Measurements from ENCODE around the gene TSPAN33.
"Not testable (repeated sequence)": the region's sequence is repeated elsewhere in the genome, so short reads cannot be mapped to it uniquely, and the experiment has no call there.

TSPAN33 gene

GRCh38 chr7:129173861-129174260, 29.4 kb downstream of the TSPAN33 start:
- DNase-seq: not testable (repeated sequence)

- DNase-seq: no peak
Measured at GRCh38 chr7:129176916-129177710, 32.6 kb downstream of the TSPAN33 start.

- no peak for DNase-seq
Measured at GRCh38 chr7:129184981-129185670, 40.6 kb downstream of the TSPAN33 start.

- no peak for DNase-seq
Measured at GRCh38 chr7:129186749-129187260, 42.3 kb downstream of the TSPAN33 start.

GRCh38 chr7:129187681-129188371, 43.3 kb downstream of the TSPAN33 start:
- DNase-seq: no peak

GRCh38 chr7:129188372-129188891, 43.9 kb downstream of the TSPAN33 start, which contains the start of gene SMO:
Gene SMO, plus strand, starts transcription at chr7:129188633. Its CDS starts 519 bp downstream, at chr7:129189152.
- DNase-seq: peak; percentile 34

- no peak for DNase-seq
Measured at GRCh38 chr7:129188892-129189660, 44.6 kb downstream of the TSPAN33 start.

GRCh38 chr7:129189661-129190310, 45.3 kb downstream of the TSPAN33 start:
- DNase-seq: no peak

GRCh38 chr7:129191272-129191671, 46.8 kb downstream of the TSPAN33 start:
- no peak for DNase-seq

- DNase-seq: no peak
Measured at GRCh38 chr7:129193892-129194291, 49.4 kb downstream of the TSPAN33 start.

- DNase-seq: no peak
Measured at GRCh38 chr7:129197771-129198170, 53.3 kb downstream of the TSPAN33 start.

GRCh38 chr7:129199406-129199805, 54.9 kb downstream of the TSPAN33 start:
- DNase-seq: no peak

GRCh38 chr7:129202058-129202777, 57.7 kb downstream of the TSPAN33 start:
- DNase-seq: no peak

GRCh38 chr7:129203050-129203741, 58.7 kb downstream of the TSPAN33 start:
- DNase-seq: no peak

- no peak for DNase-seq
Measured at GRCh38 chr7:129205126-129205818, 60.8 kb downstream of the TSPAN33 start.

GRCh38 chr7:129205987-129206785, 61.7 kb downstream of the TSPAN33 start:
- DNase-seq: no peak

GRCh38 chr7:129208667-129209066, 64.2 kb downstream of the TSPAN33 start:
- no peak for DNase-seq

GRCh38 chr7:129209067-129209926, 64.8 kb downstream of the TSPAN33 start:
- no peak for DNase-seq
